Muscle layer of duodenum (tissue), 2 donors: Measurements from ENCODE around the gene CELSR3.
A peak's percentile ranks its signal among the peaks of the same experiment; 100 is the strongest.

ENCODE experiments used
- H3K27ac ChIP-seq: one replicate; pipeline ENCODE4 v1.7.0; 2013; ENCODE audit warnings: mild to moderate bottlenecking, low read length
- H3K27me3 ChIP-seq: one replicate; pipeline ENCODE4 v1.7.0; 2013; ENCODE audit warnings: low read depth, mild to moderate bottlenecking, control low read depth, low read length
- H3K36me3 ChIP-seq, 2 donors: one replicate each; pipeline ENCODE4 v1.7.0; 2013; ENCODE audit warnings: low read length in 2 of 2, control low read depth in 1 of 2, mild to moderate bottlenecking in 1 of 2; ENCODE audit not compliant: insufficient read depth in 2 of 2, control insufficient read depth in 1 of 2
- H3K4me1 ChIP-seq, 2 donors: one replicate each; pipeline ENCODE4 v1.7.0; 2013; ENCODE audit warnings: low read length in 2 of 2, mild to moderate bottlenecking in 2 of 2, control low read depth in 1 of 2, moderate library complexity in 1 of 2; ENCODE audit not compliant: insufficient read depth in 2 of 2, control insufficient read depth in 1 of 2
- H3K4me3 ChIP-seq, 2 donors: one replicate each; pipeline ENCODE4 v1.7.0; 2013; ENCODE audit warnings: low read length in 2 of 2, low read depth in 1 of 2, mild to moderate bottlenecking in 1 of 2
- H3K9me3 ChIP-seq, 2 donors: one replicate each; pipeline ENCODE4 v1.7.0; 2013; ENCODE audit warnings: low read length in 2 of 2, control low read depth in 1 of 2, mild to moderate bottlenecking in 1 of 2; ENCODE audit not compliant: control insufficient read depth in 1 of 2
- donor health status: healthy.

Gene CELSR3

GRCh38 chr3:48612309-48612708, 50.4 kb downstream of the CELSR3 start:
- Histone ChIP-seq H3K9me3 (peaks cover 4% of the 10 kb centered on the region in 2 donors), H3K4me3 (no peak overlapping the region), H3K27me3 (no peaks in the 10 kb centered on the region), H3K4me1 (peaks cover 7 to 15% of the 10 kb centered on the region in 2 donors), H3K27ac (no peak overlapping the region), H3K36me3 (no peaks in the 10 kb centered on the region)

- peaks cover 18 to 21% of the 10 kb centered on the region in 2 donors for H3K36me3 ChIP-seq
- H3K27ac ChIP-seq: peak within 1 kb of the TSS; percentile 86
- H3K9me3 ChIP-seq: no peaks in the 10 kb centered on the region
- H3K27me3 ChIP-seq: no peaks in the 10 kb centered on the region
- peak within 1 kb of the TSS; percentile 83 to 99 for H3K4me3 ChIP-seq
- peaks cover 7 to 15% of the 10 kb centered on the region in 2 donors for H3K4me1 ChIP-seq
Measured at GRCh38 chr3:48609088-48610005, 53.3 kb downstream of the CELSR3 start, which contains the start of gene UQCRC1. Gene UQCRC1, minus strand, starts transcription at chr3:48609646. Its CDS starts 26 bp downstream, at chr3:48609620.

DNA sequence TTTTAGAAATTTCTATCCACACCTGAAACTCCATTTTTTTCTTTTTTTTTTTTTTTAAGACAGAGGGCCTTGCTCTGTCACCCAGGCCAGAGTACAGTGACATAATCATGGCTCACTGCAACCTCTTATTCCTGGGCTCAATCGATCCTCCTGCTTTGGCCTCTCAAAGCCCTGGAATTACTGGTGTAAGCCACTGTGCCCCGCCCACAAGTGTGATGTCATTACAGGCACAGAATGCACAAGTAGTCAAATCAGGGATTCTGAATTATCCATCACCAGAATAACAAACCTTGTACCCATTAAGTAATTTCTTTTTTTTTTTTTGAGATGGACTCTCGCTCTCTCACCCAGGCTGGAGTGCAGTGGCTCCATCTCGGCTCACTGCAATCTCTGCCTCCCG, 55.2 kb downstream of the CELSR3 start:
- Histone ChIP-seq H3K9me3 (no peaks in the 10 kb centered on the region), H3K4me3 (no peak overlapping the region), H3K27ac (no peak overlapping the region), H3K27me3 (no peaks in the 10 kb centered on the region), H3K4me1 (peaks cover 7 to 15% of the 10 kb centered on the region in 2 donors), H3K36me3 (peaks cover 35 to 40% of the 10 kb centered on the region in 2 donors)

GRCh38 chr3:48601622-48601994, 61.1 kb downstream of the CELSR3 start:
- Histone ChIP-seq H3K9me3 (no peaks in the 10 kb centered on the region), H3K27me3 (no peaks in the 10 kb centered on the region), H3K4me1 (peaks cover 9 to 28% of the 10 kb centered on the region in 2 donors), H3K27ac (no peak overlapping the region), H3K4me3 (no peak overlapping the region), H3K36me3 (peaks cover 77 to 90% of the 10 kb centered on the region in 2 donors)

DNA sequence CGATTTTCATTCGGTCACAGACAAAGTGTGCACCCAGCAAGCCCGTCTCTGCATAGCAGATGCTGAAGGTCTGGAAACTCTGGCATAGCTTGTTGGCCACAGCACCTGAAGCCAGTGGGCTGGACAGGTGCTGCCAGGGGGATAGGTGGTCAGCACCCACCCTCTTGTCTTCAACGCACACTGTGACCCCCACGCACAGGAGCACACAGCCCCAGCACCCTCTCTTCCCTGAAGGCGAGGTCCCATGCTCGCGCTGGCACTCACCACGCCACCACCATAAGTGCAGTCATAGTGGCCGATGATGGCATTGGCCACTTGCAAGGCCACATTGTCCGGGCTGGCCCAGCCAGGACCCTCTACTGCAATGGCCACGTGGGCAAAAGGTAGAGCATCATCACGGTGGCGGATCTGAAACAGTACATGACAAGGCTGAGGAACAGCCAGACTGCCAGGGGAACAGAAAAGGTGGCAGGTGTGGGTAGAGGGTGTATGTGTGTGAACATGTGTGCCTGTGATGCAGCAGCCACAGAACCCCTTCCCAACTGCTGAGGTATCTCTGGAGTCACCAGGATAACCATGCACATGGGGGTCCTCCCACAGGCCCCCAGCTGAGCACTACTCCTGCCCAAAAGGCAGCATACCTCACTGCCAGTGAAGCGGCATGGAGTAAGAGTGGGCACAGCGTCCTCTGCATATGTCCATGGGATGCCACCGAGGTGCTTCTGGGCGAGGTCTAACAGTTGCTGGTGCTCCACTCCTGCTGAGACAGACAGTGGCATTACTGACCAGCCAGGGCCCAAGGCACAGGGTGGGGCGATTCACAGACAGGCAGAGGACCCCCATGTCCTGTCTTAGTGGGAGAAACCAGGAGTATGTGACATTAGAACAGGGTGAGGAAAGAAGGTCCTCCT, 61.7 kb downstream of the CELSR3 start:
- H3K36me3 ChIP-seq: peaks cover 76 to 85% of the 10 kb centered on the region in 2 donors
- H3K27ac ChIP-seq: no peak overlapping the region
- H3K9me3 ChIP-seq: no peaks in the 10 kb centered on the region
- no peak overlapping the region for H3K4me3 ChIP-seq
- H3K27me3 ChIP-seq: no peaks in the 10 kb centered on the region
- H3K4me1 ChIP-seq: peaks cover 9 to 28% of the 10 kb centered on the region in 2 donors

- H3K36me3 ChIP-seq: peaks cover 63 to 72% of the 10 kb centered on the region in 2 donors
- H3K4me1 ChIP-seq: peaks cover 13 to 39% of the 10 kb centered on the region in 2 donors
- H3K27me3 ChIP-seq: no peaks in the 10 kb centered on the region
- H3K27ac ChIP-seq: peak overlapping the region; percentile 88
- H3K9me3 ChIP-seq: no peaks in the 10 kb centered on the region
- H3K4me3 ChIP-seq: no peak overlapping the region
Measured at GRCh38 chr3:48599509-48600285, 63.0 kb downstream of the CELSR3 start.

- no peak overlapping the region for H3K4me3 ChIP-seq
- H3K36me3 ChIP-seq: peaks cover 57 to 66% of the 10 kb centered on the region in 2 donors
- H3K4me1 ChIP-seq: peaks cover 13 to 44% of the 10 kb centered on the region in 2 donors
Measured at GRCh38 chr3:48599077-48599501, 63.6 kb downstream of the CELSR3 start.

DNA sequence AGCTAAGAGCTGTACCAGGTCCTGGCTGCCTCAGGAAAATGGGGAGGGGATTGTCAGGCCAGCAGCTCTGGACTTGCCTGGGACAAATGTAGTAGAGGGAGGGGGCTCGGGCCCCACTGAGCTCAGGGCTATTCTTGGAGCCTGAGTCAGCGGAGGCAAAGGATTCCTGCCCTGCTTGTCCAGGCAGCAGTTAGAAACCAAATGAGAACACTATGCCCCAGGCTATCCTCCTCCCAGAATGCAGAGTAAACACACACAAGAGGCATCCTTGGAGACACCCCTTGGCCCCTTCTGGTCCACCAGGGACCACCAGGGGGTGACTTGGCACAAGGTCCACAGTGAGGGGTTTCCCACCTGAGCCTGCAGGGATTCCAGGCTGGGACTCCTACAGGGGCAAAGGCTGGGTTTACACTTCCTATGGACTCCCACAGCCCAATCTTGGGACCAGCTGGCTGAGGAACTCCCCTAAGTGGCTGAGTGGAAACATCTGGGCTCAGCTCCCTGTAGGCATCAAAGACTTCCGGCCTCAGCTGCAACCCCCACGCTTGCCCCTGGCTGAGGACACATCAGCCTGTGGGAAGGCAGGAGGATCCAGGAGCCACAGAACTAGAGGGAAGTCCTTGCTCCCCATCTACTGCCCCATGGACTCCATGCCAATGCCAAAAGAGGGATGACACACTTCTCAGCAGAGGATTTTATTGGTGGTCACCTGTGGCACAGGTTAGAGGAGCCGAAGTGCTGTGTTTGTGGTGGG, 64.2 kb downstream of the CELSR3 start:
- H3K4me3 ChIP-seq: no peak overlapping the region
- H3K9me3 ChIP-seq: no peaks in the 10 kb centered on the region
- peaks cover 13 to 44% of the 10 kb centered on the region in 2 donors for H3K4me1 ChIP-seq
- H3K27ac ChIP-seq: peak overlapping the region; percentile 88
- peaks cover 4% of the 10 kb centered on the region for H3K27me3 ChIP-seq
- peaks cover 51 to 60% of the 10 kb centered on the region in 2 donors for H3K36me3 ChIP-seq

More at GRCh38 chr3:48599077-48599501, 63.6 kb downstream of the CELSR3 start:
- Histone ChIP-seq H3K27ac (peak overlapping the region; percentile 88), H3K27me3 (peaks cover 4% of the 10 kb centered on the region), H3K9me3 (no peaks in the 10 kb centered on the region)

DNA sequence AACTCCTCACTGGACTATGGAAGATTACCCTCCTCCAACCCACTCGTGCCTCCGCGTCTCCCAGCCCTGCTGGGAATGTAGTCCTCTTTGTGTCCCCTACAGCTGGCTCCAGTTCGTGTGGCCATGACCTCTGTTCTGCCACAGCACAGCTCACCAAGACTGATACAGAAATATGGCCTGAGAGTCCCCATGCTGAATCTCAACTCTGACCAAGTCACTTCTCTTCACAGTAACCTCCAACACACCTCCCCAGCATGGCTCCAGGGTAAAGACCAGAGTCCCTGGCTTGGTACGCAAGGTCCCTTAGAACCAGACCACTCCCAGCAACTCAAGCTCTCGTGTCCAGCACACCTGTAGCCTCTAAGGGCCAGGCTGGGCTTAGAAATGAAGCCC, 65.3 kb downstream of the CELSR3 start:
- Histone ChIP-seq H3K9me3 (no peaks in the 10 kb centered on the region), H3K4me3 (no peak overlapping the region), H3K27me3 (peaks cover 4% of the 10 kb centered on the region), H3K27ac (peak overlapping the region; percentile 88), H3K36me3 (peaks cover 42 to 49% of the 10 kb centered on the region in 2 donors), H3K4me1 (peaks cover 13 to 44% of the 10 kb centered on the region in 2 donors)
